Activated CD4-positive, alpha-beta memory T cell treated with anti-CD3 and anti-CD28 coated beads, Interleukin-2, amount 10 ng/mL, durations not matched to agents 7 days and 5 days (primary cell): ENCODE data around the gene KPNB1. TPM values are rescaled to one million over a fixed set of nuclear protein-coding genes. Genes with fewer than 3 reads are reported as not detected.

ENCODE experiments used
- CTCF ChIA-PET: fragments of 350-600 bp; sonication (Branson Sonifier 250); formaldehyde crosslinking; loops from one replicate; lab custom pipeline; 2021; ENCODE audit warnings: antibody characterized with exemption, inconsistent platforms; lab: Charles Lee
- POLR2A ChIA-PET: fragments of 350-600 bp; sonication (Branson Sonifier 250); formaldehyde crosslinking; loops from one replicate; lab custom pipeline; 2021; ENCODE audit warnings: antibody characterized with exemption; lab: Charles Lee
- DNase-seq: peaks from one replicate; pipeline ENCODE4 v3.0.0-alpha.2; 2020
- H3K27ac Mint-ChIP-seq: one replicate; pipeline ENCODE4 v1.8.0; 2021; ENCODE audit warnings: mild to moderate bottlenecking, mixed read lengths
- H3K27me3 Mint-ChIP-seq: one replicate; pipeline ENCODE4 v1.8.0; 2021; ENCODE audit warnings: mixed read lengths
- H3K36me3 Mint-ChIP-seq: one replicate; pipeline ENCODE4 v1.8.0; 2021; ENCODE audit warnings: low read depth, mixed read lengths
- H3K4me1 Mint-ChIP-seq: one replicate; pipeline ENCODE4 v1.8.0; 2021; ENCODE audit warnings: mixed read lengths
- H3K4me3 Mint-ChIP-seq: one replicate; pipeline ENCODE4 v1.8.0; 2021; ENCODE audit warnings: mild to moderate bottlenecking, mixed read lengths
- H3K9me3 Mint-ChIP-seq: one replicate; pipeline ENCODE4 v1.8.0; 2021; ENCODE audit warnings: mixed read lengths
- total RNA-seq, 2 experiments: library from RNA; stranded (reverse); gene quantifications; one replicate each; pipeline ENCODE4 v1.2.3, GENCODE V29; 2021

KPNB1 gene
- total RNA-seq, 2 experiments from 2014 or later, result 329 to 334 TPM

- H3K36me3 Mint-ChIP-seq, result no peaks in the 10 kb centered on the region
- H3K4me1 Mint-ChIP-seq, result peaks cover 83% of the 10 kb centered on the region
- H3K27ac Mint-ChIP-seq, result peak overlapping the region; percentile 95
- CTCF ChIA-PET, result interaction anchor here (2.6 to 7.6 kb wide), 3 partner anchors 14 to 30 kb away, joined by 12 to 135 read pairs (median 99); partner anchors contain the start of gene TBX21
- H3K27me3 Mint-ChIP-seq, result no peaks in the 10 kb centered on the region
- POLR2A ChIA-PET, result interaction anchor here (1.1 to 22.2 kb wide), 5 partner anchors 14 to 53 kb away, joined by 3 to 463 read pairs (median 22); partner anchors contain the start of genes KPNB1 and TBX21
- DNase-seq, result no peak
- H3K9me3 Mint-ChIP-seq, result no peaks in the 10 kb centered on the region
- peak overlapping the region; percentile 32 for H3K4me3 Mint-ChIP-seq
Measured at GRCh38 chr17:47702391-47702995, 52.8 kb downstream of the KPNB1 start.

GRCh38 chr17:47703191-47703591, 53.5 kb downstream of the KPNB1 start:
- peak overlapping the region; percentile 59 for H3K4me3 Mint-ChIP-seq
- H3K27ac Mint-ChIP-seq, result peak overlapping the region; percentile 95
- no peaks in the 10 kb centered on the region for H3K36me3 Mint-ChIP-seq
- ChIA-PET POLR2A (interaction anchor here (0.7 to 22.2 kb wide), 5 partner anchors 8 to 36 kb away, joined by 3 to 463 read pairs (median 3); partner anchors contain the start of gene TBX21), CTCF (interaction anchor here (1.3 to 4.6 kb wide), 4 partner anchors 11 to 30 kb away, joined by 3 to 99 read pairs (median 12); partner anchors contain the start of gene TBX21)
- H3K4me1 Mint-ChIP-seq, result peaks cover 87% of the 10 kb centered on the region
- DNase-seq, result peak; percentile 63
- no peaks in the 10 kb centered on the region for H3K27me3 Mint-ChIP-seq
- H3K9me3 Mint-ChIP-seq, result no peaks in the 10 kb centered on the region

- Mint-ChIP-seq H3K27ac (peak overlapping the region; percentile 95), H3K36me3 (no peaks in the 10 kb centered on the region), H3K9me3 (no peaks in the 10 kb centered on the region), H3K4me3 (peak overlapping the region; percentile 59), H3K4me1 (peaks cover 85% of the 10 kb centered on the region), H3K27me3 (no peaks in the 10 kb centered on the region)
- POLR2A ChIA-PET, result interaction anchor here (0.7 to 22.2 kb wide), 7 partner anchors 8 to 54 kb away, joined by 3 to 463 read pairs (median 4); partner anchors contain the start of genes KPNB1 and TBX21
- CTCF ChIA-PET, result interaction anchor here (1.0 to 2.6 kb wide), 5 partner anchors 11 to 38 kb away, joined by 3 to 12 read pairs (median 7); partner anchors contain the start of gene TBX21
- DNase-seq, result no peak
Measured at GRCh38 chr17:47703671-47704070, 54.0 kb downstream of the KPNB1 start.

- H3K4me1 Mint-ChIP-seq, result peaks cover 81% of the 10 kb centered on the region
- peak; percentile 49 for DNase-seq
- H3K9me3 Mint-ChIP-seq, result no peaks in the 10 kb centered on the region
- H3K36me3 Mint-ChIP-seq, result no peaks in the 10 kb centered on the region
- ChIA-PET CTCF (interaction anchor here (1.0 to 2.6 kb wide), 7 partner anchors 10 to 38 kb away, joined by 3 to 12 read pairs (median 7); partner anchors contain the start of gene TBX21), POLR2A (interaction anchor here (0.9 to 22.2 kb wide), 5 partner anchors 12 to 54 kb away, joined by 3 to 463 read pairs (median 27); partner anchors contain the start of genes KPNB1 and TBX21)
- no peaks in the 10 kb centered on the region for H3K27me3 Mint-ChIP-seq
- H3K27ac Mint-ChIP-seq, result peak overlapping the region; percentile 95
- peak overlapping the region; percentile 59 for H3K4me3 Mint-ChIP-seq
Measured at GRCh38 chr17:47704116-47704515, 54.4 kb downstream of the KPNB1 start.

GRCh38 chr17:47704736-47705135, 55.0 kb downstream of the KPNB1 start:
- H3K27me3 Mint-ChIP-seq, result no peaks in the 10 kb centered on the region
- H3K4me3 Mint-ChIP-seq, result peak overlapping the region; percentile 59
- H3K36me3 Mint-ChIP-seq, result no peaks in the 10 kb centered on the region
- DNase-seq, result no peak
- peak overlapping the region; percentile 95 for H3K27ac Mint-ChIP-seq
- ChIA-PET POLR2A (interaction anchor here (1.3 to 22.2 kb wide), 5 partner anchors 11 to 40 kb away, joined by 3 to 463 read pairs (median 27); partner anchors contain the start of genes TBKBP1 and TBX21), CTCF (interaction anchor here (1.0 to 2.6 kb wide), 7 partner anchors 10 to 37 kb away, joined by 3 to 12 read pairs (median 7); partner anchors contain the start of gene TBX21)
- H3K4me1 Mint-ChIP-seq, result peaks cover 78% of the 10 kb centered on the region
- H3K9me3 Mint-ChIP-seq, result no peaks in the 10 kb centered on the region

GRCh38 chr17:47705536-47706530, 56.1 kb downstream of the KPNB1 start:
- no peaks in the 10 kb centered on the region for H3K36me3 Mint-ChIP-seq
- POLR2A ChIA-PET, result interaction anchor here (0.7 to 22.2 kb wide), 10 partner anchors 10 to 307 kb away, joined by 3 to 463 read pairs (median 6); partner anchors contain the start of genes KPNB1, LRRC46, MRPL10 and SP2
- peak; percentile 71 for DNase-seq
- H3K27me3 Mint-ChIP-seq, result no peaks in the 10 kb centered on the region
- CTCF ChIA-PET, result interaction anchor here (1.1 to 2.8 kb wide), 4 partner anchors 8 to 31 kb away, joined by 4 to 17 read pairs (median 7); no protein-coding TSS in a partner anchor
- H3K9me3 Mint-ChIP-seq, result no peaks in the 10 kb centered on the region
- H3K27ac Mint-ChIP-seq, result peak overlapping the region; percentile 95
- H3K4me1 Mint-ChIP-seq, result peaks cover 72% of the 10 kb centered on the region
- H3K4me3 Mint-ChIP-seq, result peak overlapping the region; percentile 59

GRCh38 chr17:47707056-47707804, 57.5 kb downstream of the KPNB1 start:
- peaks cover 62% of the 10 kb centered on the region for H3K4me1 Mint-ChIP-seq
- H3K27ac Mint-ChIP-seq, result peak overlapping the region; percentile 95
- no peaks in the 10 kb centered on the region for H3K9me3 Mint-ChIP-seq
- no peaks in the 10 kb centered on the region for H3K36me3 Mint-ChIP-seq
- H3K4me3 Mint-ChIP-seq, result no peak overlapping the region
- peaks cover 2% of the 10 kb centered on the region for H3K27me3 Mint-ChIP-seq
- DNase-seq, result no peak
- POLR2A ChIA-PET, result interaction anchor here (1.6 to 22.2 kb wide), 6 partner anchors 8 to 58 kb away, joined by 6 to 463 read pairs (median 18); partner anchors contain the start of genes KPNB1, TBKBP1 and TBX21
- CTCF ChIA-PET, result interaction anchor here (0.6 to 2.8 kb wide), 6 partner anchors 8 to 43 kb away, joined by 3 to 17 read pairs (median 7); partner anchors contain the start of gene TBX21

GRCh38 chr17:47707884-47708283, 58.2 kb downstream of the KPNB1 start:
- CTCF ChIA-PET, result interaction anchor here (1.4 to 2.8 kb wide), 5 partner anchors 9 to 29 kb away, joined by 5 to 17 read pairs (median 7); partner anchors contain the start of gene TBX21
- POLR2A ChIA-PET, result interaction anchor here (1.6 to 22.2 kb wide), 4 partner anchors 8 to 26 kb away, joined by 8 to 463 read pairs (median 118); partner anchors contain the start of gene TBX21
- H3K9me3 Mint-ChIP-seq, result no peaks in the 10 kb centered on the region
- H3K4me1 Mint-ChIP-seq, result peaks cover 60% of the 10 kb centered on the region
- H3K27ac Mint-ChIP-seq, result no peak overlapping the region
- no peaks in the 10 kb centered on the region for H3K36me3 Mint-ChIP-seq
- DNase-seq, result no peak
- no peak overlapping the region for H3K4me3 Mint-ChIP-seq
- peaks cover 4% of the 10 kb centered on the region for H3K27me3 Mint-ChIP-seq

GRCh38 chr17:47708312-47708863, 58.7 kb downstream of the KPNB1 start:
- Mint-ChIP-seq H3K36me3 (no peaks in the 10 kb centered on the region), H3K9me3 (no peaks in the 10 kb centered on the region), H3K4me1 (peaks cover 60% of the 10 kb centered on the region), H3K4me3 (no peak overlapping the region), H3K27ac (no peak overlapping the region), H3K27me3 (peaks cover 9% of the 10 kb centered on the region)
- ChIA-PET CTCF (interaction anchor here (1.4 to 2.8 kb wide), 4 partner anchors 9 to 24 kb away, joined by 7 to 17 read pairs (median 8); partner anchors contain the start of gene TBX21), POLR2A (interaction anchor here (1.6 to 22.2 kb wide), 4 partner anchors 8 to 25 kb away, joined by 8 to 463 read pairs (median 118); partner anchors contain the start of gene TBX21)
- DNase-seq, result no peak

- ChIA-PET CTCF (interaction anchor here (0.8 to 1.4 kb wide), 3 partner anchors 10 to 24 kb away, joined by 5 to 7 read pairs (median 6); partner anchors contain the start of gene TBX21), POLR2A (interaction anchor here (1.1 to 22.2 kb wide), 4 partner anchors 7 to 24 kb away, joined by 3 to 463 read pairs (median 110); partner anchors contain the start of gene TBX21)
- Mint-ChIP-seq H3K27ac (no peak overlapping the region), H3K4me3 (no peak overlapping the region), H3K9me3 (no peaks in the 10 kb centered on the region), H3K4me1 (peaks cover 60% of the 10 kb centered on the region), H3K36me3 (no peaks in the 10 kb centered on the region), H3K27me3 (peaks cover 11% of the 10 kb centered on the region)
- no peak for DNase-seq
Measured at GRCh38 chr17:47708864-47709541, 59.3 kb downstream of the KPNB1 start.
